OCI-LY1 (cell line): ENCODE measurements around the gene ST3GAL3.

Experiments used
- H2AFZ ChIP-seq: fragments of 200-600 bp; sonication (generic), shearing (Covaris generic); 2 replicates; pipeline ENCODE4 v1.6.0; 2014; ENCODE audit warnings: antibody characterized with exemption, mild to moderate bottlenecking, low read length
- H3F3A ChIP-seq: fragments of 200-600 bp; sonication (generic), shearing (Covaris generic); 2 replicates; pipeline ENCODE4 v1.6.0; 2014; ENCODE audit warnings: mild to moderate bottlenecking, antibody characterized with exemption, low read length, moderate library complexity; ENCODE audit not compliant: insufficient read depth
- H3K27ac ChIP-seq: fragments of 200-600 bp; sonication (generic); 2 replicates; pipeline ENCODE4 v1.5.1; 2014; ENCODE audit warnings: low read length, mixed run types, mild to moderate bottlenecking, low read depth; ENCODE audit not compliant: poor library complexity, severe bottlenecking
- H3K27me3 ChIP-seq: fragments of 200-600 bp; sonication (generic); 2 replicates; pipeline ENCODE4 v1.6.0; 2014; ENCODE audit warnings: antibody characterized with exemption, mild to moderate bottlenecking, low read length, moderate library complexity; ENCODE audit not compliant: insufficient read depth
- H3K36me3 ChIP-seq: fragments of 200-600 bp; sonication (generic); 2 replicates; pipeline ENCODE4 v1.6.1; 2014; ENCODE audit warnings: mild to moderate bottlenecking, antibody characterized with exemption, low read length, moderate library complexity, mixed read lengths; ENCODE audit not compliant: insufficient read depth
- H3K4me1 ChIP-seq: fragments of 200-600 bp; sonication (generic); 2 replicates; pipeline ENCODE4 v1.5.1; 2014; ENCODE audit warnings: mild to moderate bottlenecking, low read length, moderate library complexity; ENCODE audit not compliant: insufficient read depth, severe bottlenecking
- H3K4me2 ChIP-seq: fragments of 200-600 bp; sonication (generic), shearing (Covaris generic); 2 replicates; pipeline ENCODE4 v1.6.1; 2014; ENCODE audit warnings: low read length
- H3K4me3 ChIP-seq: fragments of 200-600 bp; sonication (generic); 2 replicates; pipeline ENCODE4 v1.5.1; 2014; ENCODE audit warnings: low read length, low read depth, mild to moderate bottlenecking, mixed read lengths; ENCODE audit not compliant: poor library complexity, severe bottlenecking
- H3K79me2 ChIP-seq: fragments of 200-600 bp; shearing (Covaris generic); 2 replicates; pipeline ENCODE4 v1.6.1; 2016; ENCODE audit warnings: mixed run types, low read length, mixed read lengths; ENCODE audit not compliant: insufficient read depth
- H3K9ac ChIP-seq: fragments of 200-600 bp; sonication (generic), shearing (Covaris generic); 2 replicates; pipeline ENCODE4 v1.6.1; 2014; ENCODE audit warnings: mild to moderate bottlenecking, low read length, mixed read lengths
- H3K9me2 ChIP-seq: fragments of 200-600 bp; sonication (generic), shearing (Covaris generic); 2 replicates; pipeline ENCODE4 v1.6.1; 2014; ENCODE audit warnings: low read depth, mild to moderate bottlenecking, low read length, mixed read lengths
- H3K9me3 ChIP-seq: fragments of 200-600 bp; shearing (Covaris generic); 2 replicates; pipeline ENCODE4 v1.6.1; 2014; ENCODE audit warnings: low read length, mixed read lengths
- H4K20me1 ChIP-seq: fragments of 200-600 bp; sonication (generic), shearing (Covaris generic); 2 replicates; pipeline ENCODE4 v1.6.0; 2016; ENCODE audit warnings: mild to moderate bottlenecking, low read length; ENCODE audit not compliant: insufficient read depth
- EZH2 ChIP-seq: fragments of 200-600 bp; sonication (generic), shearing (Covaris generic); IDR thresholded peaks from 2 replicates; pipeline ENCODE4 v1.8.0; 2017; ENCODE audit warnings: borderline replicate concordance, mixed run types, mild to moderate bottlenecking, antibody characterized with exemption, low read length, moderate library complexity, mixed read lengths
- TF ChIP-seq, protein P1 (sequence below): fragments of 200-600 bp; sonication (generic), shearing (Covaris generic); IDR thresholded peaks from 2 replicates; pipeline ENCODE4 v1.5.1; 2017; ENCODE audit warnings: mild to moderate bottlenecking, antibody characterized with exemption, low read length, moderate library complexity, mixed read lengths

ST3GAL3 gene

DNA sequence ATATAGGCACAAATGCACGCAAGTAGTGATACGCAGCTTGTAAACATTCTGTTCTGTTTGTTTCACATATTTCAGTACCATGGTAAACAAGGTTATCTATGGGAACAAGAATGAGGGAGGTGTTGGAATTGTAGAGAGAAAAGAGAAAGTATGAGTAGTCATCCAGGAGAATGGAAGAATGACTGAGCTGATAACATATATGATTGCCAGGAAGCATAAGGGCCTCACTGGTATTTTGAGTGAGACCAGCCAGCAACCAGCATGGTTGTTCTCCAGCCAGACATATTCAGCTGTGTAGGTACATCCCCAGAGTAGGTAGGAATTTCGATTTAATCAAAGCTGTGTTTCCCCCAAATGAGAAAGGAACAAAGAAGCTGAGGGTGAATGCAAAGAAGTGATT is 167.4 kb downstream of the ST3GAL3 start:
- Histone ChIP-seq H3K4me2 (no peak overlapping the region), H4K20me1 (no peaks in the 10 kb centered on the region), H3K4me1 (no peaks in the 10 kb centered on the region), H3K4me3 (no peak overlapping the region), H2AFZ (no peak overlapping the region), H3K9me2 (no peaks in the 10 kb centered on the region), H3F3A (no peaks in the 10 kb centered on the region), H3K79me2 (no peaks in the 10 kb centered on the region), H3K27ac (no peak overlapping the region), H3K27me3 (no peaks in the 10 kb centered on the region), H3K9ac (no peak overlapping the region), H3K36me3 (no peaks in the 10 kb centered on the region), H3K9me3 (no peaks in the 10 kb centered on the region)
- TF ChIP-seq, protein P1, sequence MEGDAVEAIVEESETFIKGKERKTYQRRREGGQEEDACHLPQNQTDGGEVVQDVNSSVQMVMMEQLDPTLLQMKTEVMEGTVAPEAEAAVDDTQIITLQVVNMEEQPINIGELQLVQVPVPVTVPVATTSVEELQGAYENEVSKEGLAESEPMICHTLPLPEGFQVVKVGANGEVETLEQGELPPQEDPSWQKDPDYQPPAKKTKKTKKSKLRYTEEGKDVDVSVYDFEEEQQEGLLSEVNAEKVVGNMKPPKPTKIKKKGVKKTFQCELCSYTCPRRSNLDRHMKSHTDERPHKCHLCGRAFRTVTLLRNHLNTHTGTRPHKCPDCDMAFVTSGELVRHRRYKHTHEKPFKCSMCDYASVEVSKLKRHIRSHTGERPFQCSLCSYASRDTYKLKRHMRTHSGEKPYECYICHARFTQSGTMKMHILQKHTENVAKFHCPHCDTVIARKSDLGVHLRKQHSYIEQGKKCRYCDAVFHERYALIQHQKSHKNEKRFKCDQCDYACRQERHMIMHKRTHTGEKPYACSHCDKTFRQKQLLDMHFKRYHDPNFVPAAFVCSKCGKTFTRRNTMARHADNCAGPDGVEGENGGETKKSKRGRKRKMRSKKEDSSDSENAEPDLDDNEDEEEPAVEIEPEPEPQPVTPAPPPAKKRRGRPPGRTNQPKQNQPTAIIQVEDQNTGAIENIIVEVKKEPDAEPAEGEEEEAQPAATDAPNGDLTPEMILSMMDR = no peak
- TF ChIP-seq EZH2 = no peak

DNA sequence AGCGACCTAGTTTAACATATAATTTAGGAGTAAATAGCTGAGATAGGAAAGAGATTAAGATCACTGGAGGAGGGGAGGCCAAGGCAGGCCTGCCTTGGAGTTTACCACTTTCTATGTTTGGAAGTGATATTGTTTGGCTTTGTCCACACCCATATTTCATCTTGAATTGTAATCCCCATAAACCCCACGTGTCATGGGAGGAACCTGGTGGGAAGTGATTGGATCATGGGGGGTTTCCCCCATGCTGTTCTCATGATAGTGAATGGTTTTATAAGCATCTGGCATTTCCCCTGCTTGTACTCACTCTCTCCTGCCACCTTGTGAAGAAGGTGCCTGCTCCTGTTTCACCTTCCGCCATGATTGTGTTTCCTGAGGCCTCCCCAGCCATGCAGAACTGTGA is 168.0 kb downstream of the ST3GAL3 start:
- H3F3A ChIP-seq = no peaks in the 10 kb centered on the region
- H3K79me2 ChIP-seq = no peaks in the 10 kb centered on the region
- H4K20me1 ChIP-seq = no peaks in the 10 kb centered on the region
- TF ChIP-seq, protein P1 = no peak
- no peak for TF ChIP-seq EZH2
- no peak overlapping the region for H3K4me2 ChIP-seq
- no peaks in the 10 kb centered on the region for H3K4me1 ChIP-seq
- no peak overlapping the region for H3K27ac ChIP-seq
- no peaks in the 10 kb centered on the region for H3K36me3 ChIP-seq
- no peaks in the 10 kb centered on the region for H3K9me2 ChIP-seq
- H3K9me3 ChIP-seq = no peaks in the 10 kb centered on the region
- H3K4me3 ChIP-seq = no peak overlapping the region
- H2AFZ ChIP-seq = no peak overlapping the region
- H3K9ac ChIP-seq = no peak overlapping the region
- no peaks in the 10 kb centered on the region for H3K27me3 ChIP-seq

DNA sequence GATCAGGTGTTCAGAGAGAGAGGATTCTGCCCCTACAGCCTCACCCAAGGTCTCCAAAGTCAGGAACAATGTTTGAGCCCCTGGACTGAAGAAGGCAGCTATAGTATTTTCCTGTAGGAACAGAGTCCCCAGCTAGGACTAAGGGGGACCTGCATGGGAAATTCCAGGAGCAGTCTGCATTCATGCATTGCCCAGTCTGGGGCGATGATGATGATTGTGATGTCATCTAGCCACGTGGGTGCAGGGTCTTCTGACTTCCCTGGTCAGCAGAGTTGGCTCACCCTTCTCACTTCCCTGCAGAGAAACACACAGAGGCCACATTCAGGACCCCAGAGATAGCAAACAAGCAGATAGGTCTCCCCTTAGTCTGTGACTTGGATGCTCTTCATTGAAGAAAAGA is 169.8 kb downstream of the ST3GAL3 start:
- no peaks in the 10 kb centered on the region for H3K36me3 ChIP-seq
- H3K9ac ChIP-seq = no peak overlapping the region

More for the DNA sequence above, 169.8 kb downstream of the ST3GAL3 start:
- no peaks in the 10 kb centered on the region for H3K9me3 ChIP-seq
- H4K20me1 ChIP-seq = no peaks in the 10 kb centered on the region
- no peak overlapping the region for H3K4me2 ChIP-seq
- TF ChIP-seq EZH2 = no peak
- TF ChIP-seq, protein P1 = no peak
- H3F3A ChIP-seq = no peaks in the 10 kb centered on the region
- H3K9me2 ChIP-seq = no peaks in the 10 kb centered on the region
- no peaks in the 10 kb centered on the region for H3K27me3 ChIP-seq
- H3K4me1 ChIP-seq = peaks cover 10% of the 10 kb centered on the region
- no peaks in the 10 kb centered on the region for H3K79me2 ChIP-seq
- H2AFZ ChIP-seq = no peak overlapping the region
- H3K4me3 ChIP-seq = no peak overlapping the region
- H3K27ac ChIP-seq = no peak overlapping the region
